Activated CD4-positive, alpha-beta T cell treated with anti-CD3 and anti-CD28 coated beads, Interleukin-2, amount 10 ng/mL, durations not matched to agents 24 days and 14 days (primary cell): ENCODE results near the gene OTOP3. TPM values are rescaled to one million over a fixed set of nuclear protein-coding genes. Genes with fewer than 3 reads are reported as not detected.
"Not testable (repeated sequence)": the region's sequence is repeated elsewhere in the genome, so short reads cannot be mapped to it uniquely, and the experiment has no call there.

Source experiments
- DNase-seq: peaks from one replicate; pipeline ENCODE4 v3.0.0; 2022
- H3K27ac Mint-ChIP-seq: one replicate; pipeline ENCODE4 v1.8.0; 2022; ENCODE audit warnings: mild to moderate bottlenecking, mixed read lengths
- H3K27me3 Mint-ChIP-seq: one replicate; pipeline ENCODE4 v1.8.0; 2022; ENCODE audit warnings: mixed read lengths
- H3K36me3 Mint-ChIP-seq: one replicate; pipeline ENCODE4 v1.8.0; 2022; ENCODE audit warnings: low read depth, mild to moderate bottlenecking, mixed read lengths
- H3K4me1 Mint-ChIP-seq: one replicate; pipeline ENCODE4 v1.8.0; 2021; ENCODE audit warnings: mixed read lengths
- H3K4me3 Mint-ChIP-seq: one replicate; pipeline ENCODE4 v1.8.0; 2022; ENCODE audit warnings: mild to moderate bottlenecking, moderate library complexity, mixed read lengths
- H3K9me3 Mint-ChIP-seq: one replicate; pipeline ENCODE4 v1.8.0; 2021; ENCODE audit warnings: mixed read lengths
- intact Hi-C: fragments of 100-400 bp; cut with micrococcal nuclease; formaldehyde crosslinking; loops from one replicate; pipeline ENCODE4 v1.15.1; 2023
- total RNA-seq: library from RNA; stranded (reverse); gene quantifications from 2 replicates; pipeline ENCODE4 v1.2.3, GENCODE V29; 2022

Gene OTOP3
- total RNA-seq, 1 donor from 2014 or later = not detected

GRCh38 chr17:74969501-74969900 lies 33.8 kb downstream of the OTOP3 start:
- DNase-seq = not testable (repeated sequence)
- H3K27me3 Mint-ChIP-seq = peaks cover 32% of the 10 kb centered on the region

GRCh38 chr17:74970395-74970794 lies 34.7 kb downstream of the OTOP3 start:
- Mint-ChIP-seq H3K9me3 (no peaks in the 10 kb centered on the region), H3K27me3 (peaks cover 38% of the 10 kb centered on the region), H3K4me1 (peaks cover 5% of the 10 kb centered on the region), H3K36me3 (no peaks in the 10 kb centered on the region), H3K27ac (no peak overlapping the region), H3K4me3 (no peak overlapping the region)
- intact Hi-C loops = no loop called here
- DNase-seq = no peak

More at GRCh38 chr17:74969501-74969900, 33.8 kb downstream of the OTOP3 start:
- not testable (repeated sequence) for H3K36me3 Mint-ChIP-seq, H3K4me3 Mint-ChIP-seq, H3K4me1 Mint-ChIP-seq, H3K9me3 Mint-ChIP-seq, H3K27ac Mint-ChIP-seq
- intact Hi-C loops = loop anchor here (10.0 kb wide), 1 partner anchor 145 kb away; no protein-coding TSS in a partner anchor

- intact Hi-C loops = no loop called here
- Mint-ChIP-seq H3K9me3 (no peaks in the 10 kb centered on the region), H3K4me3 (peak overlapping the region; percentile 67), H3K36me3 (no peaks in the 10 kb centered on the region), H3K27me3 (peaks cover 42% of the 10 kb centered on the region), H3K27ac (no peak overlapping the region), H3K4me1 (peaks cover 5% of the 10 kb centered on the region)
- no peak for DNase-seq
Measured at GRCh38 chr17:74971069-74971841, 35.6 kb downstream of the OTOP3 start.

GRCh38 chr17:74971842-74972106 lies 36.1 kb downstream of the OTOP3 start:
- no peak for DNase-seq
- Mint-ChIP-seq H3K4me1 (peaks cover 5% of the 10 kb centered on the region), H3K4me3 (peak overlapping the region; percentile 67), H3K27me3 (peaks cover 43% of the 10 kb centered on the region), H3K9me3 (no peaks in the 10 kb centered on the region), H3K36me3 (no peaks in the 10 kb centered on the region), H3K27ac (no peak overlapping the region)
- intact Hi-C loops = no loop called here

GRCh38 chr17:74972107-74972972 lies 36.6 kb downstream of the OTOP3 start, which contains the start of gene HID1:
Gene HID1 (minus strand): TSS chr17:74972759. CDS start chr17:74972656, 103 bp downstream.
- peak within 1 kb of the TSS; percentile 84 for H3K4me3 Mint-ChIP-seq
- peaks cover 44% of the 10 kb centered on the region for H3K27me3 Mint-ChIP-seq
- no peaks in the 10 kb centered on the region for H3K36me3 Mint-ChIP-seq
- peak within 1 kb of the TSS; percentile 19 for H3K27ac Mint-ChIP-seq
- peak; percentile 91 for DNase-seq
- peaks cover 5% of the 10 kb centered on the region for H3K4me1 Mint-ChIP-seq
- intact Hi-C loops = no loop called here
- H3K9me3 Mint-ChIP-seq = no peaks in the 10 kb centered on the region

- Mint-ChIP-seq H3K4me1 (peaks cover 5% of the 10 kb centered on the region), H3K27ac (peak overlapping the region; percentile 19), H3K36me3 (no peaks in the 10 kb centered on the region), H3K9me3 (no peaks in the 10 kb centered on the region), H3K27me3 (peaks cover 46% of the 10 kb centered on the region), H3K4me3 (peak overlapping the region; percentile 84)
- DNase-seq = no peak
- intact Hi-C loops = no loop called here
Measured at GRCh38 chr17:74972973-74973328, 37.3 kb downstream of the OTOP3 start.

- Mint-ChIP-seq H3K4me1 (peaks cover 5% of the 10 kb centered on the region), H3K27me3 (peaks cover 55% of the 10 kb centered on the region), H3K27ac (no peak overlapping the region), H3K36me3 (no peaks in the 10 kb centered on the region), H3K4me3 (no peak overlapping the region), H3K9me3 (no peaks in the 10 kb centered on the region)
- intact Hi-C loops = no loop called here
- DNase-seq = no peak
Measured at GRCh38 chr17:74975943-74976342, 40.2 kb downstream of the OTOP3 start.

- Mint-ChIP-seq H3K4me3 (no peak overlapping the region), H3K27me3 (peaks cover 46% of the 10 kb centered on the region), H3K9me3 (no peaks in the 10 kb centered on the region), H3K27ac (no peak overlapping the region), H3K36me3 (no peaks in the 10 kb centered on the region), H3K4me1 (peaks cover 14% of the 10 kb centered on the region)
- no peak for DNase-seq
- intact Hi-C loops = no loop called here
Measured at GRCh38 chr17:74977802-74978201, 42.1 kb downstream of the OTOP3 start.

- H3K4me1 Mint-ChIP-seq = peaks cover 10% of the 10 kb centered on the region
Measured at GRCh38 chr17:74978240-74978639, 42.5 kb downstream of the OTOP3 start.

GRCh38 chr17:74979408-74980146 lies 43.9 kb downstream of the OTOP3 start:
- H3K27ac Mint-ChIP-seq = no peak overlapping the region
- intact Hi-C loops = no loop called here
- peaks cover 36% of the 10 kb centered on the region for H3K27me3 Mint-ChIP-seq
- no peak overlapping the region for H3K4me3 Mint-ChIP-seq
- DNase-seq = no peak
- H3K4me1 Mint-ChIP-seq = peaks cover 10% of the 10 kb centered on the region
- no peaks in the 10 kb centered on the region for H3K36me3 Mint-ChIP-seq
- no peaks in the 10 kb centered on the region for H3K9me3 Mint-ChIP-seq

More at GRCh38 chr17:74978240-74978639, 42.5 kb downstream of the OTOP3 start:
- DNase-seq = no peak
- intact Hi-C loops = no loop called here
- Mint-ChIP-seq H3K27me3 (peaks cover 42% of the 10 kb centered on the region), H3K36me3 (no peaks in the 10 kb centered on the region), H3K9me3 (no peaks in the 10 kb centered on the region), H3K4me3 (no peak overlapping the region), H3K27ac (no peak overlapping the region)

GRCh38 chr17:74981318-74981978 lies 45.8 kb downstream of the OTOP3 start:
- Mint-ChIP-seq H3K4me3 (peak overlapping the region; percentile 90), H3K27me3 (peaks cover 39% of the 10 kb centered on the region), H3K4me1 (peaks cover 10% of the 10 kb centered on the region), H3K27ac (peak overlapping the region; percentile 64), H3K36me3 (no peaks in the 10 kb centered on the region), H3K9me3 (no peaks in the 10 kb centered on the region)
- intact Hi-C loops = no loop called here
- no peak for DNase-seq

GRCh38 chr17:74981979-74982662 lies 46.4 kb downstream of the OTOP3 start:
- H3K27me3 Mint-ChIP-seq = peaks cover 41% of the 10 kb centered on the region
- peak; percentile 95 for DNase-seq
- H3K27ac Mint-ChIP-seq = peak overlapping the region; percentile 64
- peaks cover 16% of the 10 kb centered on the region for H3K4me1 Mint-ChIP-seq
- peak overlapping the region; percentile 90 for H3K4me3 Mint-ChIP-seq
- H3K9me3 Mint-ChIP-seq = no peaks in the 10 kb centered on the region
- intact Hi-C loops = no loop called here
- no peaks in the 10 kb centered on the region for H3K36me3 Mint-ChIP-seq
